IMR-90 (cell line): ENCODE measurements around the gene DBNDD1.

ENCODE experiments used
- CHD1 ChIP-seq: IDR thresholded peaks from 2 replicates; pipeline ENCODE4 v1.6.1; 2012; ENCODE audit warnings: low read depth, low read length, improper control_type of control experiment
- CTCF ChIP-seq: conservative IDR thresholded peaks from 2 replicates; pipeline ENCODE4 v1.5.1; 2012; ENCODE audit warnings: mild to moderate bottlenecking, low read depth, low read length, improper control_type of control experiment
- POLR2A ChIP-seq: IDR thresholded peaks from 2 replicates; pipeline ENCODE4 v1.6.1; 2012; ENCODE audit warnings: mild to moderate bottlenecking, low read depth, low read length

- no peak for TF ChIP-seq CTCF
- no peak for TF ChIP-seq POLR2A
- no peak for TF ChIP-seq CHD1
Observed at GRCh38 chr16:90037276-90037675, 18.0 kb upstream of the DBNDD1 start.
